Gastrocnemius medialis (tissue), 4 donors: ENCODE data around the gene CTU2. TPM values are rescaled to one million over a fixed set of nuclear protein-coding genes. Genes with fewer than 3 reads are reported as not detected.

ENCODE experiments used
- ATAC-seq, 2 donors: fragments of 150-250 bp; one replicate each; pipeline ENCODE4 v1.9.1; 2016
- DNase-seq, 2 donors: peaks; one replicate each; pipeline ENCODE4 v3.0.0-alpha.2; 2019
- H3K27ac ChIP-seq, 4 donors: fragments of 200-600 bp; sonication (generic); 1 replicate in 1 of 4; 2 replicates in 3 of 4; pipeline ENCODE4 v1.5.1; 2016 to 2018; ENCODE audit warnings: mild to moderate bottlenecking in 2 of 4, moderate library complexity in 1 of 4
- H3K27me3 ChIP-seq, 3 donors: fragments of 200-600 bp; sonication (generic) in 2 of 3; 1 replicate in 1 of 3; 2 replicates in 2 of 3; pipeline versions ENCODE4 v1.5.1 to v1.6.0; 2016 to 2019; ENCODE audit warnings: mild to moderate bottlenecking in 1 of 3, moderate library complexity in 1 of 3
- H3K36me3 ChIP-seq, 2 donors: fragments of 200-600 bp; sonication (generic) in 1 of 2; one replicate each; pipeline ENCODE4 v1.5.1; 2017 to 2018
- H3K4me1 ChIP-seq, 2 donors: fragments of 200-600 bp; sonication (generic) in 1 of 2; one replicate each; pipeline ENCODE4 v1.5.1; 2016 to 2017; ENCODE audit warnings: mild to moderate bottlenecking in 2 of 2
- H3K4me3 ChIP-seq, 4 donors: fragments of 200-600 bp; sonication (generic) in 3 of 4; 1 replicate in 1 of 4; 2 replicates in 3 of 4; pipeline ENCODE4 v1.5.1; 2016 to 2019; ENCODE audit warnings: mild to moderate bottlenecking in 2 of 4
- H3K9me3 ChIP-seq, 3 donors: fragments of 200-600 bp; sonication (generic) in 2 of 3; 1 replicate in 1 of 3; 2 replicates in 2 of 3; pipeline ENCODE4 v1.5.1; 2016 to 2019
- POLR2A ChIP-seq, 2 donors: fragments of 450-650 bp; IDR thresholded peaks; one replicate each; pipeline ENCODE4 v1.6.1; 2017; ENCODE audit warnings: antibody characterized with exemption in 2 of 2, mild to moderate bottlenecking in 2 of 2, moderate library complexity in 2 of 2
- in situ Hi-C, 4 donors: fragments of 200-750 bp; cut with MboI; loops; one replicate each; pipeline versions ENCODE4 v1.15.0 to v1.8.0; 2017; ENCODE audit warnings: low sequenced_read_pairs in 4 of 4
- intact Hi-C: fragments of 100-400 bp; cut with DNase I; formaldehyde crosslinking; loops from one replicate; pipeline ENCODE4 v1.15.1; 2023; ENCODE audit warnings: low total_unique reads
- total RNA-seq, 4 donors: library from RNA; depleted of rRNA; stranded (reverse); fragments of >200 nt; gene quantifications; one replicate each; pipeline versions ENCODE4 v1.1.0 to v1.2.3, GENCODE V29; 2016
- TF ChIP-seq, protein P1 (sequence below), 5 experiments: fragments of 450-650 bp in 3 of 5; fragments of 200-600 bp in 2 of 5; sonication (generic) in 2 of 5; IDR thresholded peaks in 4 of 5; conservative IDR thresholded peaks in 1 of 5; 1 replicate in 4 of 5; 2 replicates in 1 of 5; pipeline ENCODE4 v1.5.1; 2016 to 2019; ENCODE audit warnings: antibody characterized with exemption in 5 of 5, mild to moderate bottlenecking in 3 of 5, moderate library complexity in 3 of 5

The CTU2 gene
- total RNA-seq, 4 donors from 2014 or later = 11.1 to 17.7 (median 14.1) TPM

GRCh38 chr16:88737298-88738150 is 31.2 kb downstream of the CTU2 start:
- in situ Hi-C loops (loop anchor here in 2 of 4 donors (25.0 kb wide), 1 partner anchor 475 kb away; the partner anchor contains the start of genes SLC22A31 (in 2 of the 2) and ZNF778 (in 2 of the 2)), intact Hi-C loops (loop anchor here (1.0 to 2.0 kb wide), 2 partner anchors 430 to 479 kb away; partner anchors contain the start of gene ZNF778)
- H3K27ac ChIP-seq = no peak overlapping the region
- DNase-seq = peak; percentile 29 to 67
- peak; percentile 61 to 71 for ATAC-seq
- TF ChIP-seq, protein P1, sequence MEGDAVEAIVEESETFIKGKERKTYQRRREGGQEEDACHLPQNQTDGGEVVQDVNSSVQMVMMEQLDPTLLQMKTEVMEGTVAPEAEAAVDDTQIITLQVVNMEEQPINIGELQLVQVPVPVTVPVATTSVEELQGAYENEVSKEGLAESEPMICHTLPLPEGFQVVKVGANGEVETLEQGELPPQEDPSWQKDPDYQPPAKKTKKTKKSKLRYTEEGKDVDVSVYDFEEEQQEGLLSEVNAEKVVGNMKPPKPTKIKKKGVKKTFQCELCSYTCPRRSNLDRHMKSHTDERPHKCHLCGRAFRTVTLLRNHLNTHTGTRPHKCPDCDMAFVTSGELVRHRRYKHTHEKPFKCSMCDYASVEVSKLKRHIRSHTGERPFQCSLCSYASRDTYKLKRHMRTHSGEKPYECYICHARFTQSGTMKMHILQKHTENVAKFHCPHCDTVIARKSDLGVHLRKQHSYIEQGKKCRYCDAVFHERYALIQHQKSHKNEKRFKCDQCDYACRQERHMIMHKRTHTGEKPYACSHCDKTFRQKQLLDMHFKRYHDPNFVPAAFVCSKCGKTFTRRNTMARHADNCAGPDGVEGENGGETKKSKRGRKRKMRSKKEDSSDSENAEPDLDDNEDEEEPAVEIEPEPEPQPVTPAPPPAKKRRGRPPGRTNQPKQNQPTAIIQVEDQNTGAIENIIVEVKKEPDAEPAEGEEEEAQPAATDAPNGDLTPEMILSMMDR (IDR thresholded peaks at IDR 0.05 in 4 of 5, conservative IDR thresholded peaks at IDR 0.05 in 1 of 5) = peak; percentile 91 to 98 (median 97)
- TF ChIP-seq POLR2A (IDR thresholded peaks at IDR 0.05) = no peak
- H3K9me3 ChIP-seq = no peaks in the 10 kb centered on the region
- H3K36me3 ChIP-seq = no peaks in the 10 kb centered on the region
- peaks cover 0 to 7% of the 10 kb centered on the region in 2 donors for H3K4me1 ChIP-seq
- H3K4me3 ChIP-seq = no peak overlapping the region
- no peaks in the 10 kb centered on the region for H3K27me3 ChIP-seq

GRCh38 chr16:88738151-88739084 is 32.1 kb downstream of the CTU2 start:
- Histone ChIP-seq H3K9me3 (no peaks in the 10 kb centered on the region), H3K4me1 (peaks cover 0 to 7% of the 10 kb centered on the region in 2 donors), H3K36me3 (no peaks in the 10 kb centered on the region), H3K27ac (no peak overlapping the region), H3K27me3 (no peaks in the 10 kb centered on the region), H3K4me3 (no peak overlapping the region)
- no peak for TF ChIP-seq POLR2A (IDR thresholded peaks at IDR 0.05)
- TF ChIP-seq, protein P1 (IDR thresholded peaks at IDR 0.05 in 4 of 5, conservative IDR thresholded peaks at IDR 0.05 in 1 of 5) = no peak
- in situ Hi-C loops (loop anchor here in 2 of 4 donors (25.0 kb wide), 1 partner anchor 474 kb away; the partner anchor contains the start of genes SLC22A31 (in 2 of the 2) and ZNF778 (in 2 of the 2)), intact Hi-C loops (no loop called here)
- ATAC-seq (no peak), DNase-seq (no peak)

- Histone ChIP-seq H3K4me3 (no peak overlapping the region), H3K27ac (no peak overlapping the region), H3K4me1 (peaks cover 0 to 13% of the 10 kb centered on the region in 2 donors), H3K36me3 (no peaks in the 10 kb centered on the region), H3K27me3 (peaks cover 0 to 3% (median 0%) of the 10 kb centered on the region in 3 donors), H3K9me3 (no peaks in the 10 kb centered on the region)
- TF ChIP-seq, protein P1 (IDR thresholded peaks at IDR 0.05 in 4 of 5, conservative IDR thresholded peaks at IDR 0.05 in 1 of 5) = no peak
- no peak for TF ChIP-seq POLR2A (IDR thresholded peaks at IDR 0.05)
- intact Hi-C loops (no loop called here), in situ Hi-C loops (loop anchor here in 2 of 4 donors (25.0 kb wide), 1 partner anchor 473 kb away; the partner anchor contains the start of genes SLC22A31 (in 2 of the 2) and ZNF778 (in 2 of the 2))
- no peak for DNase-seq
- no peak for ATAC-seq
Measured at GRCh38 chr16:88739139-88739976, 33.1 kb downstream of the CTU2 start.
